ENCODE measurements around the gene ERICH4.
A peak's percentile ranks its signal among the peaks of the same experiment; 100 is the strongest.

ERICH4 gene

GRCh38 chr19:41435936-41436673 lies 6.9 kb upstream of the ERICH4 start:
- H3K4me3 ChIP-seq (ENCODE audit: low read length), result no peak overlapping the region
- no peak for TF ChIP-seq CTCF (IDR thresholded peaks at IDR 0.05; ENCODE audit: insufficient read depth, low read depth, low read length, missing control alignments)
- no peak for DNase-seq (ENCODE audit: low read depth)

- no peak for TF ChIP-seq CTCF (IDR thresholded peaks at IDR 0.05; ENCODE audit: insufficient read depth, low read depth, low read length, missing control alignments)
- DNase-seq (ENCODE audit: low read depth), result no peak
- no peak overlapping the region for H3K4me3 ChIP-seq (ENCODE audit: low read length)
Observed at GRCh38 chr19:41436674-41436951, 6.3 kb upstream of the ERICH4 start.

GRCh38 chr19:41437944-41438574 lies 4.9 kb upstream of the ERICH4 start:
- H3K4me3 ChIP-seq (ENCODE audit: low read length), result no peak overlapping the region
- TF ChIP-seq CTCF (IDR thresholded peaks at IDR 0.05; ENCODE audit: insufficient read depth, low read depth, low read length, missing control alignments), result no peak
- DNase-seq (ENCODE audit: low read depth), result no peak

- peak; percentile 59 for TF ChIP-seq CTCF (IDR thresholded peaks at IDR 0.05; ENCODE audit: insufficient read depth, low read depth, low read length, missing control alignments)
- H3K4me3 ChIP-seq (ENCODE audit: low read length), result peak within 1 kb of the TSS; percentile 89
- peak; percentile 100 for DNase-seq (ENCODE audit: low read depth)
Observed at GRCh38 chr19:41439441-41440222, 3.3 kb upstream of the ERICH4 start, which contains the start of gene DMAC2. Gene DMAC2, minus strand, starts transcription at chr19:41439912. Its CDS starts 13 bp downstream, at chr19:41439899.

- TF ChIP-seq CTCF (IDR thresholded peaks at IDR 0.05; ENCODE audit: insufficient read depth, low read depth, low read length, missing control alignments), result no peak
- H3K4me3 ChIP-seq (ENCODE audit: low read length), result no peak overlapping the region
- DNase-seq (ENCODE audit: low read depth), result peak; percentile 52
Observed at GRCh38 chr19:41441321-41441945, 1.5 kb upstream of the ERICH4 start.

GRCh38 chr19:41443813-41444455 lies 978 bp downstream of the ERICH4 start:
- H3K4me3 ChIP-seq (ENCODE audit: low read length), result no peak overlapping the region
- TF ChIP-seq CTCF (IDR thresholded peaks at IDR 0.05; ENCODE audit: insufficient read depth, low read depth, low read length, missing control alignments), result no peak
- DNase-seq (ENCODE audit: low read depth), result no peak

Measured in epithelial cell of esophagus (primary cell).